Activated CD8-positive, alpha-beta memory T cell treated with anti-CD3 and anti-CD28 coated beads, Interleukin-2, amount 10 ng/mL, durations not matched to agents 7 days and 5 days (primary cell): ENCODE data around the gene SERPINB2. TPM values are rescaled to one million over a fixed set of nuclear protein-coding genes. Genes with fewer than 3 reads are reported as not detected.

Source experiments
- ATAC-seq: fragments of 150-1000 bp; cut with Tn5 transposase; one replicate; pipeline ENCODE4 v1.10.0; 2021; ENCODE audit warnings: moderate library complexity
- CTCF ChIA-PET: fragments of 350-600 bp; sonication (Branson Sonifier 250); formaldehyde crosslinking; loops from one replicate; lab custom pipeline; 2021; ENCODE audit warnings: antibody characterized with exemption; lab: Charles Lee
- DNase-seq: peaks from one replicate; pipeline ENCODE4 v3.0.0-alpha.2; 2020
- H3K27ac Mint-ChIP-seq: one replicate; pipeline ENCODE4 v1.8.0; 2021; ENCODE audit warnings: mild to moderate bottlenecking, mixed read lengths
- H3K27me3 Mint-ChIP-seq: one replicate; pipeline ENCODE4 v1.8.0; 2021; ENCODE audit warnings: mixed read lengths
- H3K36me3 Mint-ChIP-seq: one replicate; pipeline ENCODE4 v1.8.0; 2021; ENCODE audit warnings: mild to moderate bottlenecking, mixed read lengths
- H3K4me1 Mint-ChIP-seq: one replicate; pipeline ENCODE4 v1.8.0; 2021; ENCODE audit warnings: mixed read lengths
- H3K4me3 Mint-ChIP-seq: one replicate; pipeline ENCODE4 v1.8.0; 2021; ENCODE audit warnings: mild to moderate bottlenecking, moderate library complexity, mixed read lengths
- H3K9me3 Mint-ChIP-seq: one replicate; pipeline ENCODE4 v1.8.0; 2022; ENCODE audit warnings: low read depth, mixed read lengths
- total RNA-seq, 2 experiments: library from RNA; stranded (reverse); gene quantifications; one replicate each; pipeline ENCODE4 v1.2.3, GENCODE V29; 2021

Gene SERPINB2, protein sequence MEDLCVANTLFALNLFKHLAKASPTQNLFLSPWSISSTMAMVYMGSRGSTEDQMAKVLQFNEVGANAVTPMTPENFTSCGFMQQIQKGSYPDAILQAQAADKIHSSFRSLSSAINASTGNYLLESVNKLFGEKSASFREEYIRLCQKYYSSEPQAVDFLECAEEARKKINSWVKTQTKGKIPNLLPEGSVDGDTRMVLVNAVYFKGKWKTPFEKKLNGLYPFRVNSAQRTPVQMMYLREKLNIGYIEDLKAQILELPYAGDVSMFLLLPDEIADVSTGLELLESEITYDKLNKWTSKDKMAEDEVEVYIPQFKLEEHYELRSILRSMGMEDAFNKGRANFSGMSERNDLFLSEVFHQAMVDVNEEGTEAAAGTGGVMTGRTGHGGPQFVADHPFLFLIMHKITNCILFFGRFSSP
- not detected for total RNA-seq

DNA sequence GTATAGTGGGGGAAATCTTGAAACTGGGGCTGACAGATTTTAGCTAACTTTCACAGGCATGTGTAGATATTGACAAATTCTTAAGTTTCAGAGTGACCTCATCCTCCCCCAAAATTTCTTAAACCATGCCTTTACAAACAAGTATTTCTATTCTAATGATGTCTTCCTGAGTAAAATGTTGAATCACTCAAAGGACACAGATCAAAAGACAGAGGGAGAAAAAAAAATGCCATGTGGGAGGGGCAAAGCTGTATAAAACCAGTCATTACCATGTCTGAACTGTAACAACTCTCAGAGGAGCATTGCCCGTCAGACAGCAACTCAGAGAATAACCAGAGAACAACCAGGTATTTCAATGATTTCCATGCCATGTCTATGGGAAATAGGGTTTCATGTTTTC lies at the start of gene SERPINB2:
Gene SERPINB2, plus strand, starts transcription at position 282 of the 400 bp plus-strand sequence. CDS start 3,740 bp downstream, outside the sequence.
- peaks cover 13% of the 10 kb centered on the region for H3K27me3 Mint-ChIP-seq
- CTCF ChIA-PET, result interaction anchor here (1.1 kb wide), 1 partner anchor 92 kb away, joined by 3 read pairs; no protein-coding TSS in a partner anchor
- no peaks in the 10 kb centered on the region for H3K4me1 Mint-ChIP-seq
- no peak within 1 kb of the TSS for H3K4me3 Mint-ChIP-seq
- H3K9me3 Mint-ChIP-seq, result no peaks in the 10 kb centered on the region
- ATAC-seq (no peak), DNase-seq (no peak)
- no peak within 1 kb of the TSS for H3K27ac Mint-ChIP-seq
- H3K36me3 Mint-ChIP-seq, result no peaks in the 10 kb centered on the region

- Mint-ChIP-seq H3K4me1 (no peaks in the 10 kb centered on the region), H3K4me3 (no peak overlapping the region), H3K36me3 (no peaks in the 10 kb centered on the region), H3K27ac (no peak overlapping the region), H3K27me3 (peaks cover 30% of the 10 kb centered on the region), H3K9me3 (no peaks in the 10 kb centered on the region)
- CTCF ChIA-PET, result interaction anchor here (1.8 kb wide), 1 partner anchor 324 kb away, joined by 5 read pairs; no protein-coding TSS in a partner anchor
- DNase-seq (no peak), ATAC-seq (no peak)
Observed at GRCh38 chr18:63843008-63843407, 44.5 kb upstream of the SERPINB2 start.

GRCh38 chr18:63844254-63844653 lies 43.3 kb upstream of the SERPINB2 start:
- H3K27me3 Mint-ChIP-seq, result peaks cover 36% of the 10 kb centered on the region
- no peak for ATAC-seq
- no peak for DNase-seq
- no peaks in the 10 kb centered on the region for H3K9me3 Mint-ChIP-seq
- no peaks in the 10 kb centered on the region for H3K36me3 Mint-ChIP-seq
- no peaks in the 10 kb centered on the region for H3K4me1 Mint-ChIP-seq
- H3K4me3 Mint-ChIP-seq, result no peak overlapping the region
- H3K27ac Mint-ChIP-seq, result no peak overlapping the region
- CTCF ChIA-PET, result interaction anchor here (1.4 to 1.8 kb wide), 2 partner anchors 20 to 326 kb away, joined by 3 to 5 read pairs; no protein-coding TSS in a partner anchor

DNA sequence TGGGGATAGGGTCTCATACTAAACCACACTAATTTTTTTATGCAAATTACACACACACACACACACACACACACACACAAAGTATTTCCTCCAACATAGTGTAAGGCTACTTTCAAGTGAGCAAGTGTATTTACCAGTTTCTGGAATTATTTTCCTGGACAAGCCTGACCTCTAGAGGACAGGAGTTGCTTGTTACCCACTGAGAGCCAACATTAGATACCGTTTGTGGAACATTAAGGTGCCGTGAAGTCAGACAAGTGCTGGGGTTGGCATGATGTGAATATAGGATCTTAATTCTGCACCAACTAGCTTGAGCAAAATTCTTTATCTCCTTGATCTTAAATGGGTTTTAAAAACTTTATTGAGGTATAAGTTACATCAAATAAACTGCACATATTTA lies 39.3 kb upstream of the SERPINB2 start:
- DNase-seq (no peak), ATAC-seq (peak; percentile 47)
- H3K4me3 Mint-ChIP-seq, result no peak overlapping the region
- H3K36me3 Mint-ChIP-seq, result no peaks in the 10 kb centered on the region
- CTCF ChIA-PET, result interaction anchor here (0.7 to 1.2 kb wide), 2 partner anchors 184 to 330 kb away, joined by 3 to 4 read pairs; no protein-coding TSS in a partner anchor
- no peak overlapping the region for H3K27ac Mint-ChIP-seq
- H3K9me3 Mint-ChIP-seq, result no peaks in the 10 kb centered on the region
- H3K4me1 Mint-ChIP-seq, result no peaks in the 10 kb centered on the region
- H3K27me3 Mint-ChIP-seq, result peaks cover 35% of the 10 kb centered on the region

DNA sequence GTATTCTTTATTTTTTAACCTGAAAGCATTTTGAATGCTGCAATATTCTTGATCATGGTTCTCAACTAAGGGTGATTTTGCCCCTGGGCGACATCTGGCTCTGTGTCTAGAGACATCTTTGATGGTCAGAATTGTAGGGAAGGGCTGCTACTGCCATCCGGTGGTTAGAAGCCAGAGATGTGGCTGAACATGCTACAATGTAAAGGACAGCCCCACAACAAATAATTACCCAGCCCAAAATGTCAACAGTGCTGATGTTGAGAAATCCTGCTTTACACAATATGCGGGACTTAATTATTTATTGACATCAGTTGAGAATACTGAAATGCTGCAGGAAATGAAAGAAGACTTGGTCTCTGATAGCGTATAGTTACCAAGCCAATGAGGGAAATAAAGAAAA lies 37.5 kb upstream of the SERPINB2 start:
- ATAC-seq, result no peak
- no peak for DNase-seq
- Mint-ChIP-seq H3K4me3 (no peak overlapping the region), H3K27ac (no peak overlapping the region), H3K36me3 (no peaks in the 10 kb centered on the region), H3K27me3 (peaks cover 30% of the 10 kb centered on the region), H3K4me1 (no peaks in the 10 kb centered on the region), H3K9me3 (no peaks in the 10 kb centered on the region)
- CTCF ChIA-PET, result no interaction called here

DNA sequence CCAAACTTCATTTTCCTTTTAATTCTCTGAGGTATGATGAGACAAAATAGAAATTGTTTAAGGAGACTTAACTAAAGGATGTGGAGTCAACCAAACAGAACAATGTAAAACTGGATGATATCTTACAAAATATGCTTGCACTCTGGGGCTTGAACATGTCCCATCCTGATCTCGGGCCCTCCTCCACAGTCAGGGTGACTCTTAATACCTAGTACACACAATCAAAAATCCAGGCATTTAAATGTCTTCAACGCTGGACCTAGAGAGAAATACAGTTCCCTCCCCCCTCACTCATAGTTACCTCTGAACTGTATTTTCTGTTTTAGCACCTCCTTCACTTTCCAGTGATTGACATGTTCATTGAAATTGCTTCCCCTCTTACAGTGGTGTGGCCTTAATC lies 36.9 kb upstream of the SERPINB2 start:
- no peak for DNase-seq
- no peaks in the 10 kb centered on the region for H3K36me3 Mint-ChIP-seq
- no peak overlapping the region for H3K4me3 Mint-ChIP-seq
- H3K9me3 Mint-ChIP-seq, result no peaks in the 10 kb centered on the region
- H3K27ac Mint-ChIP-seq, result no peak overlapping the region
- no peak for ATAC-seq
- CTCF ChIA-PET, result no interaction called here
- H3K4me1 Mint-ChIP-seq, result no peaks in the 10 kb centered on the region
- peaks cover 25% of the 10 kb centered on the region for H3K27me3 Mint-ChIP-seq

- peaks cover 6% of the 10 kb centered on the region for H3K27me3 Mint-ChIP-seq
- H3K36me3 Mint-ChIP-seq, result no peaks in the 10 kb centered on the region
- DNase-seq (no peak), ATAC-seq (no peak)
- no peak overlapping the region for H3K4me3 Mint-ChIP-seq
- H3K9me3 Mint-ChIP-seq, result no peaks in the 10 kb centered on the region
- no peaks in the 10 kb centered on the region for H3K4me1 Mint-ChIP-seq
- CTCF ChIA-PET, result interaction anchor here (0.8 kb wide), 1 partner anchor 331 kb away, joined by 3 read pairs; no protein-coding TSS in a partner anchor
- H3K27ac Mint-ChIP-seq, result no peak overlapping the region
Observed at GRCh38 chr18:63858456-63858855, 29.0 kb upstream of the SERPINB2 start.

GRCh38 chr18:63859781-63860475 lies 27.6 kb upstream of the SERPINB2 start:
- DNase-seq (no peak), ATAC-seq (no peak)
- Mint-ChIP-seq H3K9me3 (no peaks in the 10 kb centered on the region), H3K27me3 (peaks cover 6% of the 10 kb centered on the region), H3K36me3 (no peaks in the 10 kb centered on the region), H3K4me1 (no peaks in the 10 kb centered on the region), H3K27ac (no peak overlapping the region), H3K4me3 (no peak overlapping the region)
- CTCF ChIA-PET, result interaction anchor here (0.6 kb wide), 1 partner anchor 38 kb away, joined by 3 read pairs; no protein-coding TSS in a partner anchor

GRCh38 chr18:63860531-63860930 lies 27.0 kb upstream of the SERPINB2 start:
- no peaks in the 10 kb centered on the region for H3K4me1 Mint-ChIP-seq
- DNase-seq (no peak), ATAC-seq (no peak)
- no peaks in the 10 kb centered on the region for H3K36me3 Mint-ChIP-seq
- CTCF ChIA-PET, result no interaction called here
- H3K4me3 Mint-ChIP-seq, result no peak overlapping the region
- no peak overlapping the region for H3K27ac Mint-ChIP-seq
- no peaks in the 10 kb centered on the region for H3K9me3 Mint-ChIP-seq
- H3K27me3 Mint-ChIP-seq, result peaks cover 6% of the 10 kb centered on the region

DNA sequence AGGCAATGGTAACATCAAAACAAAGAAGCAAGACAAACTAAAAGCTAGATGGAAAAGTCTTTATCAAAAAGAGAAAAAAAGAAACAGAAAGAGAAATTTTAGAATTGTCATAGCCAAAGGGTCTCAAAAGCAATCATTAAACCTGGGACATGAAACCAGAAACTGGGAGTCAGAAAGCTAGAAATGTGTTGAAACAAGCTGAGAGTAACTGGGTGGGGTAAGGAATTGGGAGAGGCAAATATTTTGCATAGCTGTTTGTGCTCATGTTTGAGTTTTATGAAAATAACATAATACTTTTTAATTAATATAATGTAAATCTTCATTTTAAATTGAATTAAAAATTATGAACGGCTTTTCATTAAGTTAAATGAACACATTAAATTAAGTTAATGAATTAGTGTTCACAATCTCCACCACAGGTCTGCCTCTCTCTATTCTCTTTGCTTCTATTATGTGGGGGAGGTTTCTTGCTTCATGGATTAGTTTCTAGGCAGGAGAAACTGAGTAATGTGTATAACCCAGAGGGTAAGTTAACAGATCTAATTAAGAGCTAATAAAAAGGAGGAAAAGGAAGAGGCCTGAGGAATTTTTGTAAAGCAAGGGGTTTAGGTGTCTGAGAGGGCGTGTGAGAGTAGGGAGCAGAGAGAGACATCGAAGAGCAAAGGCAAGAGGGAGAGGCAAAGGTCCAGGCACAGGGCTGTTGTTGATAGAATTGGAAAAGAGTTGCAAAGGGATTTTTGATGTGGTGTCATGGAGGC lies 20.0 kb upstream of the SERPINB2 start:
- H3K27me3 Mint-ChIP-seq, result peaks cover 7% of the 10 kb centered on the region

DNA sequence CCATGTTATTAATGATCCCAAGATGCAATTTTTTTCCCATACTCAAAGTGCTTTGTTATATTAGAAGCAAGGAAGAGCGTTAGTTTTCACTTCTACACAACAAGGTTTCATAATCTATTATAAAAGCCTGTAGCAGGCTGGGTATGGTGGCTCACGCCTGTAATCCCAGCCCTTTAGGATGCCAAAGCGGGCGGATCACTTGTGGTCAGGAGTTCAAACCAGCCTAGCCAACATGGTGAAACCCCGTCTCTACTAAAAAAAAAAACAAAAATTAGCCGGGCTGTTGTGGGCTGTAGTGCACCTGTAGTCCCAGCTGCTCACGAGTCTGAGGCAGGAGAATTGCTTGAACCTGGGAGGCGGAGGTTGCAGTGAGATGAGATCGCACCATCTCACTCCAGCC lies 19.0 kb upstream of the SERPINB2 start:
- H3K4me3 Mint-ChIP-seq, result no peak overlapping the region
- ATAC-seq (no peak), DNase-seq (no peak)
- no peaks in the 10 kb centered on the region for H3K36me3 Mint-ChIP-seq
- peaks cover 7% of the 10 kb centered on the region for H3K27me3 Mint-ChIP-seq
- CTCF ChIA-PET, result no interaction called here
- H3K9me3 Mint-ChIP-seq, result no peaks in the 10 kb centered on the region
- no peak overlapping the region for H3K27ac Mint-ChIP-seq
- no peaks in the 10 kb centered on the region for H3K4me1 Mint-ChIP-seq

More for the DNA sequence above, 20.0 kb upstream of the SERPINB2 start:
- Mint-ChIP-seq H3K27ac (no peak overlapping the region), H3K4me3 (no peak overlapping the region), H3K36me3 (no peaks in the 10 kb centered on the region), H3K4me1 (no peaks in the 10 kb centered on the region), H3K9me3 (no peaks in the 10 kb centered on the region)
- no peak for ATAC-seq
- CTCF ChIA-PET, result interaction anchor here (1.3 kb wide), 1 partner anchor 68 kb away, joined by 4 read pairs; no protein-coding TSS in a partner anchor
- DNase-seq, result no peak

- H3K27me3 Mint-ChIP-seq, result peaks cover 7% of the 10 kb centered on the region
- no peaks in the 10 kb centered on the region for H3K4me1 Mint-ChIP-seq
- H3K36me3 Mint-ChIP-seq, result no peaks in the 10 kb centered on the region
- no peaks in the 10 kb centered on the region for H3K9me3 Mint-ChIP-seq
- DNase-seq, result no peak
- CTCF ChIA-PET, result no interaction called here
- no peak overlapping the region for H3K4me3 Mint-ChIP-seq
- no peak for ATAC-seq
- no peak overlapping the region for H3K27ac Mint-ChIP-seq
Observed at GRCh38 chr18:63869374-63869773, 18.1 kb upstream of the SERPINB2 start.

DNA sequence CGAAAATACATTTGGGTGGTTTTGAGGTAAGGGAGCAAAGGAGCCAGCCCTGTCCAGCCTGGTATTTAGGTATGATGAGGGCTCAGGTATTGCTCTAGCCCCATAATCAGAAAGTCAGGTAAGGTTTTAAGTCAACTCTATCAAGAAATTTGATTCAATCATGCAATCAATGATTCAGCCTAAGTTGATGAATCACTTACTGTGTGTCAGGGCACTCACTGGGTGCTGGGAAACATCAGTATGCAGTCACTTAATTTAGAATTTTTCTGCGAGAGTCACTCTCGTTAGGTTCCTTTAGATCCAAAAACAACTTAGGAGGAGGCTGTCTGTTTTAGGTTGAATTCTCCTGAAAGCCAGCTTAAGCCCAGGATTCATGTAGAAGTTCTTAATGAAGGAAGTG lies 17.7 kb upstream of the SERPINB2 start:
- H3K4me1 Mint-ChIP-seq, result no peaks in the 10 kb centered on the region
- ATAC-seq (no peak), DNase-seq (no peak)
- CTCF ChIA-PET, result no interaction called here
- no peak overlapping the region for H3K27ac Mint-ChIP-seq
- no peaks in the 10 kb centered on the region for H3K9me3 Mint-ChIP-seq
- peaks cover 7% of the 10 kb centered on the region for H3K27me3 Mint-ChIP-seq
- H3K36me3 Mint-ChIP-seq, result no peaks in the 10 kb centered on the region
- H3K4me3 Mint-ChIP-seq, result no peak overlapping the region
